GM10266 (cell line): ENCODE data around the gene CFAP251.
"Not testable (repeated sequence)": the region's sequence is repeated elsewhere in the genome, so short reads cannot be mapped to it uniquely, and the experiment has no call there.

Experiments used
- DNase-seq: peaks from one replicate; pipeline ENCODE4 v3.0.0; 2012; ENCODE audit errors: extremely low spot score
- TF ChIP-seq, protein P1 (sequence below): IDR thresholded peaks from 2 replicates; pipeline ENCODE4 v1.5.1; 2012; ENCODE audit warnings: mild to moderate bottlenecking, low read depth; ENCODE audit not compliant: control insufficient read depth, insufficient read depth; ENCODE audit errors: missing control alignments

CFAP251 gene

DNA sequence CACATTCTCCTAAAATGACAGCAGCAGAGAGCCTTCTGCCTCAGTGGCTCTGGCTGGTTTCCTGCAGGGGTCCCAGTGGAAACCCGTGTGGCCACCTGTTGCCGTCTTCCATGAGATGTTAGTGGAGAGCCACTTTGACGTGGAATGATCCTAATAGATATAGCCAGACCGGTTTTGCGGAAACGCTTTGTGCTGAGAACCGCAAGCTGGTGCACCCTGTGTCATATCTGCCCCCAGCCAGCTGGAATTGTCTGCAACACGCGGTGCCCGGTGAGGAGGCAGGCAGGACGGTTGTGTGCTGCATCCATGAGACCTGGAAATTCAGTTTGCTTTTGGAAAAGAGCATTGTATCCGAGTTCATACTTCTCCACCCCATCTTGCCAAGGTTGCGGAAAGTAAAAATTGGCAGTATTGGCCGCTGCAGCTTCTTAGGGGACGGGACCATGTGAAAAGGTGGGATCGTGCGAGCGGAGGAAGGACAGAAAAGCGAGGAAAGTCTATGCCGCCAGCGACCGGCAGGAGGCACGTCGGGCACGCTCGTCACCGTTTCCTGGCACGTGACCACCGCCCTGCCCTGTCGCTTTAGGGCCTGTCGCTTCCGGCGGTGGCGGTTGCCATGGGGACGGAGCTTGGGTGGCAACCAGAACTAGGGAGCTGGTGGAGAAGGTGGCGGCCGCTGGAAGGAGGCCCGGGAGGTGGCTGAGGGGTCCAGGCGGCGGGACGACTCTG, at the start of gene CFAP251:
Gene CFAP251 (plus strand): TSS at position 643 of the 729 bp plus-strand sequence. CDS start 2,714 bp downstream, outside the sequence.
- DNase-seq, result peak; percentile 95
- TF ChIP-seq, protein P1, sequence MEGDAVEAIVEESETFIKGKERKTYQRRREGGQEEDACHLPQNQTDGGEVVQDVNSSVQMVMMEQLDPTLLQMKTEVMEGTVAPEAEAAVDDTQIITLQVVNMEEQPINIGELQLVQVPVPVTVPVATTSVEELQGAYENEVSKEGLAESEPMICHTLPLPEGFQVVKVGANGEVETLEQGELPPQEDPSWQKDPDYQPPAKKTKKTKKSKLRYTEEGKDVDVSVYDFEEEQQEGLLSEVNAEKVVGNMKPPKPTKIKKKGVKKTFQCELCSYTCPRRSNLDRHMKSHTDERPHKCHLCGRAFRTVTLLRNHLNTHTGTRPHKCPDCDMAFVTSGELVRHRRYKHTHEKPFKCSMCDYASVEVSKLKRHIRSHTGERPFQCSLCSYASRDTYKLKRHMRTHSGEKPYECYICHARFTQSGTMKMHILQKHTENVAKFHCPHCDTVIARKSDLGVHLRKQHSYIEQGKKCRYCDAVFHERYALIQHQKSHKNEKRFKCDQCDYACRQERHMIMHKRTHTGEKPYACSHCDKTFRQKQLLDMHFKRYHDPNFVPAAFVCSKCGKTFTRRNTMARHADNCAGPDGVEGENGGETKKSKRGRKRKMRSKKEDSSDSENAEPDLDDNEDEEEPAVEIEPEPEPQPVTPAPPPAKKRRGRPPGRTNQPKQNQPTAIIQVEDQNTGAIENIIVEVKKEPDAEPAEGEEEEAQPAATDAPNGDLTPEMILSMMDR, result peak; percentile 65

- not testable (repeated sequence) for DNase-seq
These were observed 49.2 kb upstream of the CFAP251 start for GRCh38 chr12:121869229-121869628.

- TF ChIP-seq, protein P1, result no peak
- DNase-seq, result no peak
These were observed 46.9 kb upstream of the CFAP251 start for GRCh38 chr12:121871467-121871866.

DNA sequence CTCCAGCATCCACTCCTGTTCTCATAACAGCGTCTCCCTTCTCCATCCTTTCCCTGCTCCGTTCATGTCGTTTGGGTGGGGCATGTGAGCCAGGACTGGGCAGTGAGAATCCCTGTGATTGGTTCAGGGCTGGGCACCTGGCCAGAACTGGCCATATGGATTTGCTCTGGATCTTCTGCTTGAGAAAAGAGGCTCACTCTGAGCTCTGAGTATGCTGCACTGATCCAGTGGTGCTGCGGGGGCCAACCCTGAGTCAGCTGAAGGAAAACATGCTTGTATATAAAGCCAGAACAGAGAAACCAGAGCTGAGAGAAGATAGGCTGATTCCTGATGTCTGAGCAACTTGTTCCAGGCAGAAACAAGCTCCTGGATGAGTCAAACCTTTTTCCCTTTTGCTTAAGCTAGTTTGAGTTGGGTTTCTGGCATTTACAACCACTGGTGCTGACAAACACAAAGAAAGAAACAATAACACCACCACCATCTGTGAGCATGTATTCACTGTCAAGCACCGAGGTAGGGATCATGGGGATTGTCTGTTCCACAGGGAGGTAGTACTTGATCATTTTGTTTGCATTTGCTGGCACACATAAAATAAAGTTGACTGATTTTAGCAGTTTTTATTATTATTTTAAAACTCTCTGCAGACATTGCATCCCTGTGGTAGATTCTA, 45.7 kb upstream of the CFAP251 start:
- no peak for DNase-seq
- TF ChIP-seq, protein P1, result no peak

- DNase-seq, result no peak
- TF ChIP-seq, protein P1, result no peak
These were observed 45.2 kb upstream of the CFAP251 start for GRCh38 chr12:121873216-121873569.

DNA sequence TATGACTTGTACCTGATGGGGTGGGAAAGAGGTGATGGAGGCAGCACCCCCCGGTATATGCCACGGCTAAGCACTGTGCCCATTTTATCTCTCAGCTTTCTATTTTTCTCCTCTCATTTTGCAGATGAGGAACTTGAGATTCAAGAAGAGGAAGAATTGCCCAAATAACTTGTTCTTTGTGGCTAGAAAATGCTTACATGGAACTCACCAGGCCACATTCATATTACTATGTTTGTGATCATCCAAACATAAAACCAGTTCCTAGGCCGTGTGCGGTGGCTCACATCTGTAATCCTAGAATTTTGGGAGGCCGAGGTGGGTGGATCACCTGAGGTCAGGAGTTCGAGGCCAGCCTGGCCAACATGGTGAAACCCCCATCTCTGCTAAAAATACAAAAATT, 44.3 kb upstream of the CFAP251 start:
- TF ChIP-seq, protein P1, result no peak

GRCh38 chr12:121875582-121875981, 42.8 kb upstream of the CFAP251 start:
- no peak for DNase-seq
- TF ChIP-seq, protein P1, result no peak

More for the DNA sequence above, 44.3 kb upstream of the CFAP251 start:
- no peak for DNase-seq

- not testable (repeated sequence) for DNase-seq
These were observed 42.3 kb upstream of the CFAP251 start for GRCh38 chr12:121876080-121876447.
